GM12892 (cell line): Measurements from ENCODE around the gene ATP13A3.

Experiments used
- POLR2A ChIP-seq: IDR thresholded peaks from 2 replicates; pipeline ENCODE4 v1.6.1; 2011; ENCODE audit warnings: low read depth, low read length, control low read depth
- POLR2AphosphoS5 ChIP-seq: IDR thresholded peaks from 2 replicates; pipeline ENCODE4 v1.6.1; 2011; ENCODE audit warnings: low read depth, low read length, control low read depth

DNA sequence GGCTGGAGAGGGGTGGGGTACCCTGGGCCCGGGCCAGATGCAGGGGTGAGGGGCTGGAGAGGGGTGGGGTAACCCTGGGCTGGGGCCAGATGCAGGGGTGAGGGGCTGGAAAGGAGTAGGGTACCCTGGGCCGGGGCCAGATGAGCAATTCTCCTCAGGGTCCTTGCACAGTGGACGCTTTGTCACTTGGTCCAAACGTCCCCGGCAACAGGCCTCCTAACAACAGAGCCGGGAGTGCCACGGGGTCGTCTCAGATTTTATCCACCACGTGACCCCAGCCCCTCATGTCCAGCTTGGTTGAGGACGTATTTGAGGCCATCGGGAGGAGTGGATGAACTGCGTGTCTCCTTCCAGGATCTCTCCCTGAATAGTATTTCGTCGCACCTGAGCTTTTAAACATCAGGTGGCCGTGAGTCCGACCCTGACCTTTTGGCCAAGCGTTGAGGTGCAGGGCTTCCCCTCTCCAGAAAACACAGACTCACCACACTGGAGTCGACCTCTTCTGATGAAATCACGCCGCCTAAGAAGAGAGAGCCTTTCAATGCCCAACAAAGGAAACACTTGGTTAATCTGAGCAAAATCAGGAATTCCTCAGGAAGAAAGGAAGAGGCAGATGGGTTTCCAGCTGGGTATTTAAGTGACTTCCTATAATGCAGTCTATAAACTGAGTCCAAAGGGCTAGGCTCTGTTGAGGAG, 104.5 kb downstream of the ATP13A3 start:
- no peak for TF ChIP-seq POLR2A
- no peak for TF ChIP-seq POLR2AphosphoS5
